ENCODE measurements around the gene SLC9A8.

DNA sequence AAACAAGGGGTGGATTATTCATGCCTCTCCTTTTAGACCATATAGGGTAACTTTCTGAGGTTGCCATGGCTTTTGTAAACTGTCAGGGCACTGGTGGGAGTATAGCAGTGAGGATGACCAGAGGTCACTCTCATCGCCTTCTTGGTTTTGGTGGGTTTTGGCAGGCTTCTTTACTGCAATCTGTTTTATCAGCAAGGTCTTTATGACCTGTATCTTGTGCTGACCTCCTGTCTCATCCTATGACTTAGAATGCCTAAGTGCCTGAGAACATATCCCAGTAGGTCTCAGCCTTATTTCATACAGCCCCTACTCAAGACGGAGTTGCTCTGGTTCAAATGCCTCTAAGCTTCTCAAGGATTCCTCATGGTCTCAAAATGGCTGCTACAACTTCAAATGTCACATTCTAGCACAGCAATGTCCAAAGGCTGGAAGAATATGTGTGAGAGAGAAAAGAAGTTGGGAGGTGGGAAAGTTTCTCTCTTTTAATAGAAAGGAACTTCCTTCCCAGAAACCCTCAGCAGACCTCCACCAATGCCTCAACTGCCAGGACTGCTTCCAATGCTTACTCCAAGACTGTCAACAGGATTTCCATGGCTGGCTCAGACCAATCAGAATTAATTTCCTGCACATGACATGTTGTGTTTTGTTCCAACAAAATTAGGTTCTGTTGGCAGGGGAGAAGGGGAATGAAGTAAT lies 46.6 kb upstream of the SLC9A8 start:
- TF ChIP-seq, protein P1, sequence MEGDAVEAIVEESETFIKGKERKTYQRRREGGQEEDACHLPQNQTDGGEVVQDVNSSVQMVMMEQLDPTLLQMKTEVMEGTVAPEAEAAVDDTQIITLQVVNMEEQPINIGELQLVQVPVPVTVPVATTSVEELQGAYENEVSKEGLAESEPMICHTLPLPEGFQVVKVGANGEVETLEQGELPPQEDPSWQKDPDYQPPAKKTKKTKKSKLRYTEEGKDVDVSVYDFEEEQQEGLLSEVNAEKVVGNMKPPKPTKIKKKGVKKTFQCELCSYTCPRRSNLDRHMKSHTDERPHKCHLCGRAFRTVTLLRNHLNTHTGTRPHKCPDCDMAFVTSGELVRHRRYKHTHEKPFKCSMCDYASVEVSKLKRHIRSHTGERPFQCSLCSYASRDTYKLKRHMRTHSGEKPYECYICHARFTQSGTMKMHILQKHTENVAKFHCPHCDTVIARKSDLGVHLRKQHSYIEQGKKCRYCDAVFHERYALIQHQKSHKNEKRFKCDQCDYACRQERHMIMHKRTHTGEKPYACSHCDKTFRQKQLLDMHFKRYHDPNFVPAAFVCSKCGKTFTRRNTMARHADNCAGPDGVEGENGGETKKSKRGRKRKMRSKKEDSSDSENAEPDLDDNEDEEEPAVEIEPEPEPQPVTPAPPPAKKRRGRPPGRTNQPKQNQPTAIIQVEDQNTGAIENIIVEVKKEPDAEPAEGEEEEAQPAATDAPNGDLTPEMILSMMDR (IDR thresholded peaks at IDR 0.05; ENCODE audit: insufficient read depth, low read length) = no peak
- TF ChIP-seq GABPA (IDR thresholded peaks at IDR 0.05; ENCODE audit: low read depth) = no peak

All from HL-60 (cell line).